ENCODE measurements around the gene LRRN2. TPM values are rescaled to one million over a fixed set of nuclear protein-coding genes. Genes with fewer than 3 reads are reported as not detected.

Gene LRRN2
- total RNA-seq, 1 donor from 2014 or later: 4.6 TPM

GRCh38 chr1:204714861-204715511, 29.4 kb upstream of the LRRN2 start:
- Mint-ChIP-seq H3K36me3 (ENCODE audit: low read depth) (peaks cover under 1% of the 10 kb centered on the region), H3K27ac (ENCODE audit: unreplicated experiment) (no peak overlapping the region), H3K4me3 (ENCODE audit: unreplicated experiment) (no peak overlapping the region), H3K27me3 (ENCODE audit: low read depth) (peaks cover 39% of the 10 kb centered on the region), H3K4me1 (ENCODE audit: low read depth) (peaks cover 4% of the 10 kb centered on the region), H3K9me3 (ENCODE audit: low read depth) (no peaks in the 10 kb centered on the region)
- no peak for TF ChIP-seq CTCF (IDR thresholded peaks at IDR 0.05)
- no peak for DNase-seq (ENCODE audit: low spot score)

GRCh38 chr1:204714194-204714860, 28.8 kb upstream of the LRRN2 start:
- Mint-ChIP-seq H3K27ac (ENCODE audit: unreplicated experiment) (no peak overlapping the region), H3K36me3 (ENCODE audit: low read depth) (no peaks in the 10 kb centered on the region), H3K4me3 (ENCODE audit: unreplicated experiment) (no peak overlapping the region), H3K9me3 (ENCODE audit: low read depth) (no peaks in the 10 kb centered on the region), H3K27me3 (ENCODE audit: low read depth) (peaks cover 39% of the 10 kb centered on the region), H3K4me1 (ENCODE audit: low read depth) (peaks cover 4% of the 10 kb centered on the region)
- DNase-seq (ENCODE audit: low spot score): no peak
- no peak for TF ChIP-seq CTCF (IDR thresholded peaks at IDR 0.05)

GRCh38 chr1:204713541-204713940, 28.0 kb upstream of the LRRN2 start:
- no peak overlapping the region for H3K27ac Mint-ChIP-seq (ENCODE audit: unreplicated experiment)

GRCh38 chr1:204712708-204713430, 27.3 kb upstream of the LRRN2 start:
- Mint-ChIP-seq H3K9me3 (ENCODE audit: low read depth) (no peaks in the 10 kb centered on the region), H3K4me1 (ENCODE audit: low read depth) (peaks cover 4% of the 10 kb centered on the region), H3K4me3 (ENCODE audit: unreplicated experiment) (no peak overlapping the region), H3K27ac (ENCODE audit: unreplicated experiment) (no peak overlapping the region), H3K27me3 (ENCODE audit: low read depth) (peaks cover 43% of the 10 kb centered on the region), H3K36me3 (ENCODE audit: low read depth) (no peaks in the 10 kb centered on the region)
- no peak for DNase-seq (ENCODE audit: low spot score)
- no peak for TF ChIP-seq CTCF (IDR thresholded peaks at IDR 0.05)

More at GRCh38 chr1:204713541-204713940, 28.0 kb upstream of the LRRN2 start:
- Mint-ChIP-seq H3K27me3 (ENCODE audit: low read depth) (peaks cover 43% of the 10 kb centered on the region), H3K4me3 (ENCODE audit: unreplicated experiment) (no peak overlapping the region), H3K4me1 (ENCODE audit: low read depth) (peaks cover 4% of the 10 kb centered on the region), H3K9me3 (ENCODE audit: low read depth) (no peaks in the 10 kb centered on the region), H3K36me3 (ENCODE audit: low read depth) (no peaks in the 10 kb centered on the region)
- no peak for TF ChIP-seq CTCF (IDR thresholded peaks at IDR 0.05)
- DNase-seq (ENCODE audit: low spot score): no peak

- peaks cover 47% of the 10 kb centered on the region for H3K27me3 Mint-ChIP-seq (ENCODE audit: low read depth)
- no peak for DNase-seq (ENCODE audit: low spot score)
- H3K4me1 Mint-ChIP-seq (ENCODE audit: low read depth): peaks cover 4% of the 10 kb centered on the region
- H3K9me3 Mint-ChIP-seq (ENCODE audit: low read depth): no peaks in the 10 kb centered on the region
- H3K4me3 Mint-ChIP-seq (ENCODE audit: unreplicated experiment): no peak overlapping the region
- no peak for TF ChIP-seq CTCF (IDR thresholded peaks at IDR 0.05)
- no peaks in the 10 kb centered on the region for H3K36me3 Mint-ChIP-seq (ENCODE audit: low read depth)
- no peak overlapping the region for H3K27ac Mint-ChIP-seq (ENCODE audit: unreplicated experiment)
Measured at GRCh38 chr1:204711947-204712701, 26.6 kb upstream of the LRRN2 start.

Data from chondrocyte (in vitro differentiated cells).